Panc1 (cell line): ENCODE results near the gene CSH1.
"Not testable (repeated sequence)": the region's sequence is repeated elsewhere in the genome, so short reads cannot be mapped to it uniquely, and the experiment has no call there.

ENCODE experiments used
- CTCF ChIP-seq: fragments of 450-650 bp; IDR thresholded peaks from 2 replicates; pipeline ENCODE4 v1.5.1; 2017; ENCODE audit warnings: mild to moderate bottlenecking
- POLR2AphosphoS5 ChIP-seq: IDR thresholded peaks from 2 replicates; pipeline ENCODE4 v1.6.1; 2012; ENCODE audit warnings: mild to moderate bottlenecking, low read depth, low read length, moderate library complexity
- SIN3A ChIP-seq: IDR thresholded peaks from 2 replicates; pipeline ENCODE4 v1.6.1; 2012; ENCODE audit warnings: low read depth, mild to moderate bottlenecking, low read length, moderate library complexity, borderline replicate concordance; ENCODE audit not compliant: insufficient read depth
- TCF7L2 ChIP-seq: IDR thresholded peaks from 2 replicates; pipeline ENCODE4 v1.6.1; 2011; ENCODE audit warnings: mild to moderate bottlenecking, low read depth, low read length, inconsistent platforms
- TF ChIP-seq, protein P1 (sequence below), 2 experiments: IDR thresholded peaks; 2 replicates each; pipeline ENCODE4 v1.6.1; 2011 to 2012; ENCODE audit warnings: low read depth in 2 of 2, control low read depth in 1 of 2, low read length in 1 of 2, mild to moderate bottlenecking in 1 of 2, moderate library complexity in 1 of 2; ENCODE audit not compliant: insufficient read depth in 1 of 2

- not testable (repeated sequence) for TF ChIP-seq CTCF, POLR2AphosphoS5, SIN3A, TCF7L2
- TF ChIP-seq, protein P1, sequence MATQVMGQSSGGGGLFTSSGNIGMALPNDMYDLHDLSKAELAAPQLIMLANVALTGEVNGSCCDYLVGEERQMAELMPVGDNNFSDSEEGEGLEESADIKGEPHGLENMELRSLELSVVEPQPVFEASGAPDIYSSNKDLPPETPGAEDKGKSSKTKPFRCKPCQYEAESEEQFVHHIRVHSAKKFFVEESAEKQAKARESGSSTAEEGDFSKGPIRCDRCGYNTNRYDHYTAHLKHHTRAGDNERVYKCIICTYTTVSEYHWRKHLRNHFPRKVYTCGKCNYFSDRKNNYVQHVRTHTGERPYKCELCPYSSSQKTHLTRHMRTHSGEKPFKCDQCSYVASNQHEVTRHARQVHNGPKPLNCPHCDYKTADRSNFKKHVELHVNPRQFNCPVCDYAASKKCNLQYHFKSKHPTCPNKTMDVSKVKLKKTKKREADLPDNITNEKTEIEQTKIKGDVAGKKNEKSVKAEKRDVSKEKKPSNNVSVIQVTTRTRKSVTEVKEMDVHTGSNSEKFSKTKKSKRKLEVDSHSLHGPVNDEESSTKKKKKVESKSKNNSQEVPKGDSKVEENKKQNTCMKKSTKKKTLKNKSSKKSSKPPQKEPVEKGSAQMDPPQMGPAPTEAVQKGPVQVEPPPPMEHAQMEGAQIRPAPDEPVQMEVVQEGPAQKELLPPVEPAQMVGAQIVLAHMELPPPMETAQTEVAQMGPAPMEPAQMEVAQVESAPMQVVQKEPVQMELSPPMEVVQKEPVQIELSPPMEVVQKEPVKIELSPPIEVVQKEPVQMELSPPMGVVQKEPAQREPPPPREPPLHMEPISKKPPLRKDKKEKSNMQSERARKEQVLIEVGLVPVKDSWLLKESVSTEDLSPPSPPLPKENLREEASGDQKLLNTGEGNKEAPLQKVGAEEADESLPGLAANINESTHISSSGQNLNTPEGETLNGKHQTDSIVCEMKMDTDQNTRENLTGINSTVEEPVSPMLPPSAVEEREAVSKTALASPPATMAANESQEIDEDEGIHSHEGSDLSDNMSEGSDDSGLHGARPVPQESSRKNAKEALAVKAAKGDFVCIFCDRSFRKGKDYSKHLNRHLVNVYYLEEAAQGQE (IDR thresholded peaks at IDR 0.05; ENCODE audit: insufficient read depth in 1 of 2, low read depth in 2 of 2, low read length in 1 of 2), result not testable (repeated sequence)
These were observed 13.2 kb upstream of the CSH1 start for GRCh38 chr17:63909586-63909985.
